ENCODE data around the gene NMNAT2.
"Not testable (repeated sequence)": the region's sequence is repeated elsewhere in the genome, so short reads cannot be mapped to it uniquely, and the experiment has no call there.

The NMNAT2 gene

DNA sequence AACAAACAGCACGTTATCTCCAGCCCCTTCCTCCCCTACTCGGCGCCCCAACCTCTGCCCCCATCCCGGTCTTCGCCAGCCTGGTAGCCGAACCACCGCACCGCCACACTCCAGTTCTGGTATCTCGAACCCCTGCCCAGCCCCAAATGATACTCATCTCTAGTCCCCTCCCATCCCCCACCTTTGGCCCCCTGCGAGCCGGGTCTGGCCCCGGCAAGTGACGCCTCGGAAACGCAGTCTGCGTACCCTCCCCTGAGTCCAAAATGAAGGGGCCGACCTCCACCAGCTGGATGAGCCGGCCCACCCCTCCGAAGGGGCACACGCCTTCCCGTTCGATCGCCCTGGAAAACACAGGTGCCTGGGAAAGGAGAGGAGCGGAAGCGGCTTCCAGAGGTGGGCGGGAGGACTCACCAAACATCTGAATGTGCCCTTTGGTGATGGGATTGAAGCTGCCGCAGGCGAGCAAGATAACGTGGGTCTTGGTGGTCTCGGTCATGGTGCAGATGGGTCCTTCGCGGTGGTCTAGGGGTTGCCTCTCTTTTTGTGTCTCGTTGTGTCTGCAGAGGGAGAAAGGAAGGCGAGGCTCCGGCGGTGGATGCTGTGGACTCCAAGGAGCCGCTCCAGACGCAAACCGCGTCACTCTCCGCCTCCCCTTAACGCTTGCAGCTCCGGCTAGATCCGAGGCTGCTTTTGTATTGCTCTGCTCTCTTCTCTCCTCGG is at the start of gene NMNAT2:
Gene NMNAT2, minus strand, starts transcription at position 609 of the 720 bp plus-strand sequence. Its CDS starts 113 bp downstream, at position 496.
- no peak for DNase-seq (ENCODE audit: low read depth in 3 of 3)

DNA sequence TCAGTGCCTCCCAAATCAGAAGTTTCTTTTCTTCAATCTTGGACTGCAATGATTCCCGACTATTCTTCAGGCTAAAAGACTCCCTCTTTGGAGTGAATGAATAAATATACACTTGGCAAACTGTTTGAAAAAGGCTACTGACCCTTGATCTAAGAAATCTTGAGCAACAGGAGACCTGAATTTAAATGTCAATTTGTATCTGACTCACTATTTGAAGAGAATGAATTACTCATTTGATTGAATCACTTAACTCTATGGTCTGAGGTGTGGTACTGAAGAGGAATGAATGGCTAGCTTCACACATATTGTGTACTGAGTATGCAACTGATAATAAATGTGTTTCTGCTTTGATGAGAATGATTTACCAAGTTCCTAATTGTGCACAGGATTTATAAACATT is 49.5 kb upstream of the NMNAT2 start:
- DNase-seq (ENCODE audit: low read depth in 3 of 3), result no peak

DNA sequence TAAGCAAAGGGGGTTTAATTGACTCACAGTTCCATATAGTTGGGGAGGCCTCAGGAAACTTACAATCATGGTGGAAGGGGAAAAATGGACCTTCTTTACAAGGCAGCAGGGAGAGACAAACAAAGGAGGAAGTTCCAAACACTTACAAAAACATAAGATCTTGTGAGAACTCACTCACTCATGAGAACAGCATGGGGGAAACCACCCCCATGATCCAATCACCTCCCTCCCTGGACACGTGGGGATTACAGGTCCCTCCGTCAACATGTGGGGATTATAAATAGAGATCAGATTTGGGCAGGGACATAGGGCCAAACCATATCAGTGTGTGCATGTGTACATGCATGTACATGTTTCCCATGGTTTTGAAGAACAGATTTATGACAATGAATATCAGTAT is 48.6 kb upstream of the NMNAT2 start:
- no peak for DNase-seq (ENCODE audit: low read depth in 3 of 3)

DNA sequence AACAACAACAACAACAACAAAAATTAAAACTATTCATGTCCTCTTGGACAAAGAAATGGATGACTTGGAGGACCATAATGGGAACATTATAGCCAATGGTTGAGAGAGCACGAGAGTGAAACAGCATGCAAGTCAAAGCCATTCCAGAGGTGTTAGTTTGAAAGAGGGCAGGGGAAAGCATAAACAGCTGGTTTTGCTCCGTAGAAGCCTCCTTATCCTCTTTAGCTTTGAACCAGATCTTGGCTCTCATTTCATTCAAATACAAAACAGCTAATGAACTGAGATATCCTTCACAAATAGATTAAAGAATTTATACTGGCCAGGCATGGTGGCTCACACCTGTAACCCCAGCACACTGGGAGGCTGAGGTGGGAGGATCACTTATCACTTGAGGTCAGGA is 45.4 kb upstream of the NMNAT2 start:
- DNase-seq (ENCODE audit: low read depth in 3 of 3), result no peak

DNA sequence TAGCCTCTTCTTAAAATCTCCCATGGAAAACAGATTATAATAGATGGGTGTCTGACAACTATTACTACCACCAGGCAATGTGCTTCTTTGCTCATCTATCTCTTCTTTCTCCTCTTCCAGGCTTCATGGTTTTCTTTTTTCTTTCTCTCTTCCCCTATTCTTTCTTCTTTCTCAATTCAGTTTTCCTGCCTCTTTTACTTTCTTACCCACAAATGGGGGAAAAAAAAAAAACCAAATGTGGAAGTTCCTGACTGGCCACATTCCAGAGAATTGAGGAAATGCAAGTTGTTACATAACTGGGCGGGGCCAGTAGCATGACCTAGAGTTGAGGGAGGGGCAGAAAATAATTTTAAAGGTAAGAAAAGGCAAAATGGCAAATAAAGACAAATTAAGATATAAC is 43.2 kb upstream of the NMNAT2 start:
- DNase-seq (ENCODE audit: low read depth in 3 of 3), result no peak

DNA sequence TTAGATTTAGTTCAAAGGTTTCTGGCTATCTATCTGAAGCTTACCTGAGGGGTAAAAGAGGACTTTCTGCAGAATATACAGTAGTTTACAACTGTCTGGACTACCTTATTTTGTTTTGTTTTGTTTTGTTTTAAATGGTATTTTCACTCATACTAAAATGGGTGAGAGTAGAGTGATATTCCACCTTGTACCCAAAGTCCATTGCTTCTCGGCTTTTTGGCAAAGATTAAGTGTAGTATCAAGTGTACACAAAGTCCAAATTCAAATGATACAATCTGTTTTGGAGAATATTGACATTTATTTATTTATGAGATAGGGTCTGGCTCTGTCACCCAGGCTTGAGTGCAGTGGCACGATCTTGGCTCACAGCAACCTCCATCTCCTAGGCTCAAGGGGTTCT is 42.4 kb upstream of the NMNAT2 start:
- no peak for DNase-seq (ENCODE audit: low read depth in 3 of 3)

DNA sequence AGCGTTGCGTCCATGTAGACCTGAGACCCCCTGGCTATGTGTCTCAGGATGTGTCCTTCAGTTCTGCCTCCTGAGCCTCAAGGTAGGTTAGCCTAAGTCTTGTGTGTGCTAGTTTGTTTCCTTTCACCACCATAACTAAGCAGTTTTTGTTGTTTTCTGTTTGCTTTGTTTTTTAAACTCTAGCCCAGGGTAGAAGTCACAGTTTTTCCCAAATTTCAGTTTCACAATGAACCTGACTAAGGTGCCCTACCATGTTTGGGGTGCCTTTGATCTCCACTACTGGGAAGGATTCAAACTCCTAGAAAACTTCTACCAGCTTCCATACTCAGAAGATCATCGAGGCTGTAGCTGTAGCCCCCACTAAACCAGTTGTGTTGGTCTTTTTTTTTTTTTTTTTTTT is 39.3 kb upstream of the NMNAT2 start:
- no peak for DNase-seq (ENCODE audit: low read depth in 3 of 3)

DNA sequence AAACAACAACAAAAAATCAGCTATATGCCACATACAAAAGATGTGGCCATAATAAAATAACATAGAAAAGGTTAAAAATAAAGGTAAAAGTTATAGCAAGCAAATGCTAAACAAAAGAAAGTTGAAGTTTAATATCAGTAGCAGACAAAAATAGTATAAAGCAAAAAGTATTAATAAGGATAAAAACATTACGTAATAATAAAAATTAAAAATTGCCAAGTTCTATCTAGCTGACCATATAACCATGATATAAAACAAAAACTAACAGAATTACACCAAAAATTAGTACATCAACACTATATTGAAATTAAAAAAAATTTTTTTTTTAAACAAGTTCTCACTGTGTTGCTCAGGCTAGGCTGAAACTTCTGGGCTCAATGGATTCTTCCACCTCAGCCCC is 38.6 kb upstream of the NMNAT2 start:
- no peak for DNase-seq (ENCODE audit: low read depth in 3 of 3)

DNA sequence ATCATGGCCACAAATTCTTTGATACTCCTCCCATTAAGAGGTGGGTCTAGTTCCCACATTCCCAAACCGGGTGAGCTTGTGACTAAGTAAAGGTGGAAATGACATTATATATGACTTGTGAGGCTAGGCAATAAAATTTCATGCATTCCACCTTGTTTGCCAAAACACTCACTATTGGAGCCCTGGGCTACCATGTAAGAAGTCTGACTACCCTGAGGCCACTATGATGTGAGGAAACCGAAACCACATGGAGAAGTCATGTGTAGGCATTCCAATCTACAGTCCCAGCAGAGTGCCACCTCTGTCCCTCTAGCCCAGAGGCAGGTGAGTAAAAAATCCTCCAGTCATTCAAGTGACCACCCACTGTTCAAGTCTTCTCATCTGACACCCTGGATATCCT is 36.2 kb upstream of the NMNAT2 start:
- DNase-seq (ENCODE audit: low read depth in 3 of 3), result no peak

DNA sequence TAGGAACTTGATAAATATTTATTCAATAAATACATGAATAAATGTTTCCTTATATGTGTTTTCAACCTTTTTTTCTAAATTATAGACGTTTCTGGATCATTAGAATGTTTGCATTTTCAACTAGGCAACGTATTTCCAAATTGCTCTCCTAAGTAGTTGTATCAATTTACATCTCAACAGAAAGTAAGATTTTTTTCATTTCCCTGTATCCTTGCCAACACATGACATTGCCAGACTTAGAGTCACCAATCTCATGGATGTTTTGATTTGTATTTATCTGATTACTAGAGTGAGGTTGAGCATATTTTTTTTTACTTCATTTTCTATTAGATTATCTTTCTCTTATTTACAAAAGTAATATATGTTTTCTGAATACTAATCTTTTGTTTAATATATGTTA is 31.9 kb upstream of the NMNAT2 start:
- no peak for DNase-seq (ENCODE audit: low read depth in 3 of 3)

DNA sequence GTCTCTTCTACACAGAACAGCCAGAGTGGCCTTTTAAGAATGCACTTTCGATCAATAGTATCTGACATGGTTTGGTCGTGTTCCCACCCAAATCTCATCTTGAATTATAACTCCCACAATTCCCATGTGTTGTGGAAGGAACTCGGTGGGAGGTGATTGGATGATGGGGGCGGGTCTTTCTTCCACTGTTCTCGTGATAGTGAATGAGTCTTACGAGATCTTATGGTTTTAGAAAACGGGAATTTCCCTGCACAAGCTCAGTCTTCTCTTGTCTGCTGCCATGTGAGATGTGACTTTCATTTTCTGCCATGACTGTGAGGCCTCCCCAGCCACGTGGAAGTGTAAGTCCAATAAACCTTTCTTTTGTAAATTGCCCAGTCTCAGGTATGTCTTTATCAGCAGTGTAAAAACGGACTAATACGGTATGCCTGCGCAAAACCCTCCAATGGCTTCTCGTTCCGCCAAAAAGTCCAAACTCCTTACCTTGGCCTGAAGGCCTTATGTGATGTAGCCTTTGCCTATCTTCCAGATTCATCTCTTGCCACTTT is 31.1 kb upstream of the NMNAT2 start:
- DNase-seq (ENCODE audit: low read depth in 3 of 3), result no peak

DNA sequence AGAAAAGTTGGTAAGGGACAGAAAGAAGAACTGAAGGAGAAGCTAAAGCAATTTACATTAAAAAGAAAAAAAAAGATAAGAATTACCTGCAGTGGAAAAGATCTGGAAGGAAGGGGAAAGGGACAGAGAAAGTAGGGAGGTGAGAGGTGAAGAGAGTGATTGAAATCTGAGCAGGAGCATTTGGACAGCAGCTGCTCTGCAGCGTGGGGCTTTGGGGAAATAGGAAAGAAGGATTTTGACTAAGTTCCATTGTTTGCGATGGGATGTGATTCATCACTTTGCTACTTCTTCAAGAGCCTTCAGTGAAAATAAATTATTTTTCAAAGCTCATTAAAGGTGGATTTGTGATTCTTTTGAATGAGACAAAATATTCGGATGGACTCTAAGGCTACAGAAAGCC is 26.1 kb upstream of the NMNAT2 start:
- no peak for DNase-seq (ENCODE audit: low read depth in 3 of 3)

DNA sequence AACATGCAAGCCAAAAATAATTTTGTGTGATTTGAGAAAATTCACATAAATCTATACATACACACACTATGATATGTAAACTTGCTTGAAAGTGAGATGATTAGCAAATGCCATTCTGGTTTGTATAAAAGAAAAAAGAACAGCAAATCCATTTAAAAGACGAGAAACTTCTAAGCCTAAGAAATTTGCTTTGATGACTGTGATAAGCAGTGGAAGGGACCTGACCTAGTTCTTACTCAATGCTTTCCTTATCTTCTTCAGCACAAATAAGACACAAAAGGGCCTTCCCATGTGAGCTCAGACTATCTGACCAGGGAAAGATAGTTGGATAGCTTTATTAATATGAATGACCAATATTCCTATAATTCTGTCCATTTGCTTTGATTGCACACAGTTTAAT is 25.3 kb upstream of the NMNAT2 start:
- DNase-seq (ENCODE audit: low read depth in 3 of 3), result no peak

DNA sequence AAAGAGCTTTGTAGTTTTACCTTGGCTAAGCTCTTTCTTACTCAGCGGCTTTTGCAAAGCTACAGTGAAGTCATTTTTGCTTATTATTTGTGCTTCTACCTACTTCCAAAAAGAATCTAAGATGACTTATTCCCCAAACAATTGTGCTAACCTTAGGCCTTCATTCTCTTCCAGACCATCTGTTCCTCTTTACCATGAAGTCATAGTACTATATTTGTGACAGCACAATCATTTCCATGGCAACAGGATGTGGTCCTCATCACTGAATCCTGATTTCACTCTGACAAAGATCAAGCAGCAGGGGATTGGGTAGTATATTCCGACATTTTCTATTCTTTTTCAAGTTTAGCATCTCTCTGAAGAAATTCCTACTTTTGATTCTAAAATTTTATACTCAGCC is 24.8 kb upstream of the NMNAT2 start:
- DNase-seq (ENCODE audit: low read depth in 3 of 3), result no peak

DNA sequence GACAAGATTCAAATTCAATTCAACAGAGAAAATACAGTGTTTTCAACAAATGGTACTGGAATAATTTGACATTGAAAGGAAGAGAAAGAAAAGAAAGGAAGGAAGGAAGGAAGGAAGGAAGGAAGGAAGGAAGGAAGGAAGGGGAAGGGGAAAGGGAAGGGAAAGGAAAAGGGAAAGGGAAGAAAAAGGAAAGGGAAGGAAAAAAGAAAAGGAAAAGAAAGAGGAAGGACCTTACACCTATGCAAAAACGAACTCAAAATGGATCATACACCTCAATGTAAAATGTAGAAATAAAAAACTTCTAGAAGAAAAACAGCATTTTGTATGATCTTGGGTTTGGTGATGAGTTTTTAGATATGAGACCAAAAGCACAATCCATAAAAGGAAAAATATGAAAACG is 19.9 kb upstream of the NMNAT2 start:
- no peak for DNase-seq (ENCODE audit: low read depth in 3 of 3)

DNA sequence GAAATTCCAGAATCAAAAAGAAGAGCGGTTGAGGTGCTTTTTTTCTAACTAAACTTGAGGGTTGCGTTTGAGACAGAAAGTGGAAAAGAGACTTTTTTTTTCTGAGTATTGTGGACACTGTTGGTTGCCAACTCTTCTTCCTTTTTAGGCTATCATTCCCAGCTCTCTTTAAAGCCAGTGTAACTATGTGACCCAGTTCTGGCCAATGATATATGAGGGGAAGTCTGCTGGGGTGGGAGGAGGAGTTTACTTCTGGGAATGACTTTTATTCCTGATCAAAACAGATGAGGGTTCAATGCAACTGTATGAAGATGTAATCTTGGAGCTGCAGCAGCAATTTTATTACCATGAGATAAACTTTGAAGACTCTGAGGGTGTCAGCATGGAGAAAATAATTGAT is 17.3 kb upstream of the NMNAT2 start:
- DNase-seq (ENCODE audit: low read depth in 3 of 3), result no peak

DNA sequence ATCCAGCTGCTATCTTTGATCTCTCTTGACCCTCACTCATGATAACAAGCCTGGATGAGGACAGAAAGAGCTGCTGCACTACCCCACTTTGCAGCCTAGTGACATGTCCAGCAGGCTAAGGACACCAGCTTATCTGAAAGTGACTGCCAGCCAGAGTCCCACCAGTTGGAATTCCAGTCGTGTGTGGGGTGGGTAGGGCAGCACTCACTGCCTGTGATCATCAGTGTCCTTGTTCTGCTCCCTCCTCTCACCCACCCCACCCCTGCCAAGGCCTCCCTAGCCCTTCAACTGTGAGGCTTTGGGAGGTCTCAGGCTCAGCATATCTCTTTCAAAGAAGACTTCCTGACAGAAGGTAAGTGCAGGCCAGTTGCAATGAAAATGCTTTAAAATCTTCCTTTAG is 15.5 kb upstream of the NMNAT2 start:
- no peak for DNase-seq (ENCODE audit: low read depth in 3 of 3)

DNA sequence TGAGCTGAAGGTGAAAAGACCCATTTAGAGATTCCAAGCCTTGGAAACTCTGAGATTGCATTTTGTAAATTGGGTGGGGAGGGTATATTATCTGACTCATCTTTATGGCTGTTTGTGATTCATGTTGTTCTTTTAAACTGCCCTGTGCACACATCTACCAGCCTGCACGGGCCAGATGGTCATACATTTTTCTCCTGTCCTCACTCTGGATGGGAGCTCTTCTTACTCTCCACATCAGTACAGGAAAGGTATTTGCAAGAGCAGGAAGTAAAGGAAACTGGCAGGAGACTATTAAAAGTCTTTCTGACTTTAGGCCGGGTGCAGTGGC is 14.3 kb upstream of the NMNAT2 start:
- no peak for DNase-seq (ENCODE audit: low read depth in 3 of 3)

DNA sequence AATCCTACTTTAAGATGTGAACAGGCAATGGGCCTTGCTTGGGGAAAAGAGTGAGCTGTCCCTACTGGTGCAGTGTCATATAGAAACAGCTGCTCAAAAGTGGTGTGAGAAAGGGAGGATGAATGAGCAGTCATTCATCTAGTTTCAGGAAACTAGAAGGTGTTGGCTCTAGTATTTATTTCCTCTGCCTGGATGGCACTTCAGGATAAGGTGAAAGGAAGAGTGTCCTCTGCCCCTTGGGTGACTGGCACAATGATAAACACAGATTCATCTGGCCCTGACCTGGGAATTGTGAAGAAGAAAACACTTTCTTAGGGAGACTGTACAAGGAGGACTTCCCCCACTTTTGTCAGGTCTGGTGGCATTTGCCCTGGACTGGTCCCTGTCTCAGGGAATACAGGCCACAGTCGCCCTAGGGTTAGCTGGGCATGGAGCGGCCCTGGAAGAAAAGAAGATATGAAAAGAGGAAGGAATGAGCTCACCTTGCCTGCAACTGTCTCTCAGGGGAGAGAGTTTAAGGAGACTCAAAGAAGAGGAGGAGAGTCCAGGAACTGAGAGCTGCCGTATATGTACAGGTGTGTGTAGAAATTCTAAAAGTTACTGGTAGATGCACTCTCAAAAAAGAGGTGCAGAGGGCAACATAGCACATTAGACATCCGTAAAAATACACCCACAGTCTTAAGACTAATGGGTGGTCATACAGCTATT is 13.8 kb upstream of the NMNAT2 start:
- DNase-seq (ENCODE audit: low read depth in 3 of 3), result no peak

DNA sequence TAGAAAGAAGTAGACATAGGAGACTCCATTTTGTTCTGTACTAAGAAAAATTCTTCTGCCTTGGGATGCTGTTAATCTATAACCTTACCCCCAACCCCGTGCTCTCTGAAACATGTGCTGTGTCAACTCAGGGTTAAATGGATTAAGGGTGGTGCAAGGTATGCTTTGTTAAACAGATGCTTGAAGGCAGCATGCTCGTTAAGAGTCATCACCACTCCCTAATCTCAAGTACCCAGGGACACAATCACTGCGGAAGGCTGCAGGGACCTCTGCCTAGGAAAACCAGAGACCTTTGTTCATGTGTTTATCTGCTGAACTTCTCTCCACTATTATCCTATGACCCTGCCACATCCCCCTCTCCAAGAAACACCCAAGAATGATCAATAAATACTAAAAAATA is 9.4 kb upstream of the NMNAT2 start:
- not testable (repeated sequence) for DNase-seq (ENCODE audit: low read depth in 3 of 3)

DNA sequence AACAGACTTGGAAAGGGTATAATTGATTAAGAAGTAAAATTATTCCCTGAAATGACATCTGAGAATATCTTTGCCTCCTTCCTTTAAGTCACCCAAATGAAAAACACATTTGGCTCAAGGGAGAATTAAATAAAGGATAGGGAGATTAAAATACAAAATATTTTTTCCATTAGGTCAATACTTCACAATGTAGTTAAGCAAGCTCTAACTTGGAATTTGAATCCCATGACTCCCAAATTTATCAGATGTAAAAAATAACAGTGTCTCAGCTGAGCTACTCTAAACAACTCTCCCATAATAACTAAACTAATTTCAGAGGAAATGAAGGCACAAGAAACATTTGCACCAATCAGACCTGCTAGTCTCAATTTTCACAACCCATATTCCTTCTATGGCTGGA is 6.5 kb upstream of the NMNAT2 start:
- no peak for DNase-seq (ENCODE audit: low read depth in 3 of 3)

DNA sequence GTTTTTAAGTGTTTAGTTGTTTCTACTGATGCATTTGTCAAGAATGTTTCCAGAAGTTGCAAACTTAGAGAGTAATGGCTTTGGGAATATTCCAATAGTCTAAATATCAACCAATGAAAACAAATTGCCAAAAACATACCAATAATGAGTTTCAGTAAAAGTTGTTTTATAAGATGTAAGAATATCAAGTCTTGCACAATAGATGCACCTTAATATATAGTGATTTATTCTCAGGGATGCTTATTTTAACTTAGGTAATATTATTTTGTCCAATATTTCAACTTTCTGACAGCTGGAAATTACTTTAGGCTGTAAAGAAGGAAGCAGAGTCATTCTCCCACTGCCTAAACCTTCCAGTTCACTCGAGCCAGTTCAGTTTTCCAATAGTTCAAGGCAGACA is 5.4 kb upstream of the NMNAT2 start:
- DNase-seq (ENCODE audit: low read depth in 3 of 3), result no peak

DNA sequence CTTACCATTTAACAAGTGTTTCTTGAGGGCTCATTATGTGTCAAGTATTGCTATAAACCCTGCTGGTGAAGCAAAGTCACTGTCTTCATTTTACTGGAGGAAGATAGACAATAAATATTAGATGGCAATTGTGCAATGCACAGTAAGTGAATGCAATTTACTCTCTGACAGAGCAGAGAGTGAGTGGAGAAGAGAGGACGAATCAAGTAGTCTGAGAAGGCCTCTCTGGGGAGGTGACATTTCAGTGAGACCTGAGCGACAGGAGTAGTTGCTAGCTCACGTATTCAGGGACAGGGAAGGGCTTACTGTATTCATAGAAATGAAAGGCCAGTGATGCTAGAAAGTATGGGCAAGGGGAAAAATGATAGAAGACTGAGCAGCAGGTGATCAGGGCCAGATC is 1.2 kb upstream of the NMNAT2 start:
- no peak for DNase-seq (ENCODE audit: low read depth in 3 of 3)

DNA sequence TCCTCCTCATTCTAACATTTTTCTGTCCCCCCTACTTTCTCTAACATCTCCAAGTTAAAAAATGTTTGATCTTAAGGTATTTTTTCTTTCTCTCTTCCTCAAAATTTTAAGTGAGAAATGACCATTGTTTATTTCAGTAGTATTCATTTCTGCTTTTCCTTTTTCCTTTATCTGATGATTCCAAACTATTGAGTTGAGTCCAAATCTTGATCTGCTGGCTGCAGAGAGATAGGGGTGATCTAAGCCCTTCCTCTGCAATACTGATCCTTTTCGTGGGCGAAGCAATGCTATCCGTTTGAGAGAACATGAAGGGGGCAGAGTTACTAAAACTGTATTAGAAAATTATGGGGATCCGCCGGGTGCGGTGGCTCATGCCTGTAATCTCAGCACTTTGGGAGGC is 516 bp upstream of the NMNAT2 start:
- DNase-seq (ENCODE audit: low read depth in 3 of 3), result no peak

All from stimulated activated CD4-positive, alpha-beta T cell treated with anti-CD3 and anti-CD28 coated beads, TNF-alpha, amount 100 ng/mL, for 4 hours (primary cell).